Natural killer cell treated with Interleukin-12 subunit alpha and Interleukin-12 subunit beta and Interleukin-15 and Interleukin-18, amount 100 ng/mL, for 72 hours (primary cell): ENCODE measurements around the gene PRKCH. TPM values are rescaled to one million over a fixed set of nuclear protein-coding genes. Genes with fewer than 3 reads are reported as not detected.

ENCODE experiments used
- ATAC-seq, 2 donors: fragments of 150-1000 bp; cut with Tn5 transposase in 1 of 2; sonication (Bioruptor Pico), chemical (Tn5 transposase) in 1 of 2; 2 replicates each; pipeline ENCODE4 v1.10.0; 2021
- DNase-seq: peaks from one replicate; pipeline ENCODE4 v3.0.0; 2022; ENCODE audit warnings: low spot score
- H3K27ac Mint-ChIP-seq, 2 donors: 1 replicate in 1 of 2; 2 replicates in 1 of 2; pipeline ENCODE4 v1.8.0; 2022; ENCODE audit warnings: mixed read lengths in 2 of 2, mild to moderate bottlenecking in 1 of 2, moderate library complexity in 1 of 2
- H3K27me3 Mint-ChIP-seq, 2 donors: 1 replicate in 1 of 2; 2 replicates in 1 of 2; pipeline ENCODE4 v1.8.0; 2022; ENCODE audit warnings: mixed read lengths in 2 of 2
- H3K36me3 Mint-ChIP-seq: one replicate; pipeline ENCODE4 v1.8.0; 2022; ENCODE audit warnings: mixed read lengths
- H3K4me1 Mint-ChIP-seq, 2 donors: 1 replicate in 1 of 2; 2 replicates in 1 of 2; pipeline ENCODE4 v1.8.0; 2022; ENCODE audit warnings: low read depth in 2 of 2, mixed read lengths in 2 of 2, mild to moderate bottlenecking in 1 of 2
- H3K4me3 Mint-ChIP-seq: one replicate; pipeline ENCODE4 v1.8.0; 2022; ENCODE audit warnings: mixed read lengths
- H3K9me3 Mint-ChIP-seq: 2 replicates; pipeline ENCODE4 v1.8.0; 2022; ENCODE audit warnings: mixed read lengths
- total RNA-seq, 2 donors: library from RNA; stranded (reverse); gene quantifications; one replicate each; pipeline ENCODE4 v1.2.3, GENCODE V29; 2022

The PRKCH gene
- total RNA-seq, 2 donors from 2014 or later, result 182 to 216 TPM

DNA sequence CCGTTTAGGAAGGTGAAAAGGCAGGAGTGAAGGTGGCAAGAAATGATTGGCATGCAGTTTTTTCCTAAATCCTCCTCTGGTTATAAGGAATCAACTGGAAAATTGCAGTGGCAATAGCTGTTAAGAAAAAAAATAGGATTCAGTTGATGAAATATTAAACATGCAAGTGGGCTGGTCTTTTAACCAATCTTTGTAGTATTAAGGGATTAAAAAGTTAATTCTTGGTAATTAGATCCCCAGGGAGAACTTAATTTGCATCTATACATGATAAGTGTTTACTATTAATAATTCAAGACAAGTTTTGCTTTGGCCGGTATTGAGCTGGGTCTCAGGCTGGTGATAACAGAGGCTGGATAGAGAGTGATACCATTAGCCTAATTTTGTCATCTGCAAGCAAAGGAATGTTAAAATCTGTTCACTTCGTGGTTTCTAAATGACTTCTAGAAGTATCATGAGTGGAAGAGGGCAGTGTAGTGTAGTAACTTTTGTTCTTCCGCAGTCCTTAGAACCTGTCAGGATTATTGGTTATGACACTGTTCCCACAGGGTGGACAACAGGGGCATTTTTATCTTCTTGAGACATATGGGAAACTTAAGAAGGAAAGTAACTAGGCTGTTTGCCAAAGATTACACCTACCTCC, 118.5 kb downstream of the PRKCH start:
- Mint-ChIP-seq H3K9me3 (no peaks in the 10 kb centered on the region), H3K4me1 (peaks cover 72 to 87% of the 10 kb centered on the region in 2 donors), H3K4me3 (peak overlapping the region; percentile 96), H3K27ac (peak overlapping the region; percentile 86 to 91), H3K36me3 (peaks cover 8% of the 10 kb centered on the region), H3K27me3 (no peaks in the 10 kb centered on the region)
- ATAC-seq (peak; percentile 42 to 48), DNase-seq (no peak)

DNA sequence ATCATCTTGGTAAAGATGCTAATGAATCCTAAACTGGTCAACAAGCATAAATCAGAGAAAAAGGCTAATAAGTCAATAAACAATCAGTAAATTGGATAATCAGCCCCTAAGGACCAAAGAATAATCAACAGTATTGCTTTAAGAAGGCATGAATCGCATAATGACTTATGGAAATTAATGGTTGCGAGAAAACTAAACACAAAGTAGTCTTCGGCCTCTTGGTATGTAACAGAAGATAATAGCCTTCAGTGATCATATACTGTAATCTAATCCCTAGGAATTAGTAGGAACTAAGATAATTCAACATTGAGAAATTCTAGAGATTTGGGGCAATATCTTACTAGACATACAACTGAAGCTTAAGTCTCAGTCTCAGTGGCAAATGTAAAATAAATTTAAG, 122.1 kb downstream of the PRKCH start:
- Mint-ChIP-seq H3K36me3 (peaks cover 14% of the 10 kb centered on the region), H3K27me3 (no peaks in the 10 kb centered on the region)

DNA sequence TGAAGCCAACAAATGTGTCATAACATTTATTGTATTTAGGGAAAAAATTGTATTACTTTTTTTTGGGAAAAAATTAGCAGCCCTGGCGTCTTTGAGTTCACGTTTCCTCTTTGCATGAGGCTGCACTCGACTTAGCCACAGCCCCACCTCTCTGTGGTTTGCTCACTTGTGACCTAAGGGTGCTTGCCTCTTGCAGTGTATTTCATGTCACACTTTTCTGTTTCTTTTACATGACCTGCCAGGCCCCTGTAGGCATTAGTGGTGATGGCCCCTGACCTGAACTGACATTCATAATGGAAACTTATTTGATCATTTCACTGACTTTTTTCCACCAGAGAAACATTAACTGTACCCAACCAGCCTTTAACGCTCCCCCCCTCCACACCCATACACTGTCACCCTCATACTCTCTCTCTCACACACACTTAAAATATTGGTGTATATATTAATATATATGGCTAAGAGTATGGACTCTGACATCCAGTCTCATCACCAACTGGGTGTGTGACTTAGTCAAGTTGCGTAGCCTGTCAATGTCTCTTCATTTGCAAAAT, 122.9 kb downstream of the PRKCH start:
- H3K27ac Mint-ChIP-seq, result peak overlapping the region; percentile 88 to 94
- H3K27me3 Mint-ChIP-seq, result no peaks in the 10 kb centered on the region
- peaks cover 15% of the 10 kb centered on the region for H3K36me3 Mint-ChIP-seq
- DNase-seq, result peak; percentile 85
- ATAC-seq, result peak; percentile 95 to 97
- H3K4me3 Mint-ChIP-seq, result peak overlapping the region; percentile 58
- H3K9me3 Mint-ChIP-seq, result no peaks in the 10 kb centered on the region
- H3K4me1 Mint-ChIP-seq, result peaks cover 76 to 92% of the 10 kb centered on the region in 2 donors

More for the DNA sequence above, 122.1 kb downstream of the PRKCH start:
- H3K27ac Mint-ChIP-seq, result peak overlapping the region; percentile 88 to 94
- no peak for DNase-seq
- H3K9me3 Mint-ChIP-seq, result no peaks in the 10 kb centered on the region
- H3K4me3 Mint-ChIP-seq, result peak overlapping the region; percentile 58
- H3K4me1 Mint-ChIP-seq, result peaks cover 76 to 92% of the 10 kb centered on the region in 2 donors
- ATAC-seq, result no peak

DNA sequence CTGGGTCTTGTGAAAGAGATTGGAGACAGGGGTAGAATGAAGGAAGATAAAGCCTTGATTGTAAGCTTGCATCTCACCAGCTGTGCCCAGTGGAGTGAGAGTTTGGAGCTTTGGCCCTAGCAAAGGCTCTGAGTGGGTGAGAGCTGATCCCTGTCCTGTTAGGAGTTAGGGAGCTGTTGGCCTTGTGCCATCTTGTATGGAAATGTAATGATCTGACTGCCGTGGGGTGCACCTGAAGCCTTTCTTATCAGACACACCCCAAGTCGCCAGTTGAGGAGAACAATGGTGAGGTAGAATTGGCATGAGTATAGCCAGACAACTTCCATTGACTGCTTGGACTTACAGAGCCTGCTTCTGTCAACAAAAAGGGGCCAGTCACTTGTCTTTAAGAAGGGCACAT, 130.1 kb downstream of the PRKCH start:
- Mint-ChIP-seq H3K4me1 (peaks cover 86 to 89% of the 10 kb centered on the region in 2 donors), H3K27ac (peak overlapping the region; percentile 88 to 94), H3K27me3 (no peaks in the 10 kb centered on the region), H3K4me3 (peak overlapping the region; percentile 72), H3K36me3 (peaks cover 40% of the 10 kb centered on the region), H3K9me3 (no peaks in the 10 kb centered on the region)
- DNase-seq, result no peak
- no peak for ATAC-seq

DNA sequence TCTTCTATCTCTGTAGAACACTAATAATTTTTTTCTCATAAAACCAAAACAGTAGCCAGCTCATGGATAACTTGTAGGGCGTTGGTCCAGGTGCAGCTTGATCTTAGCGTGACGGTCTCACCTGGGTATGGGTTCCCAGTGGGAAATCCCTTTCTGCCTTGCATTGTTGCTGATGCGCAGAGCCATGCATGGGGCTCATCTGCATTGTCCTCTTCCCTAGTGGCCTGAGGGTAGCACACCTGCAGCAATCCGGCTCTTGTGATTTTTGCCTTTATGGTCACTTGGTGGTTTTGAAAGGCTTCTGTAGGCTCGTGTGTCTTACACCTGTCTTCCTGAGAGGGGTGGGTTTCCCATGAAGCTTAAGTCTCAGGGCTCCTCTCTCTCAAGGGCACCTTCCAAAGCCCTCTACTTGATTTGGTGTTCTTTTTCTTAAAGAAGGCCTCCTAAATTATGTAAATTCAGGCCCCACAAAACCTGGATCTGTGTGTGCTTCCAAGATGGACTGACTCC, 130.6 kb downstream of the PRKCH start:
- Mint-ChIP-seq H3K27ac (peak overlapping the region; percentile 88 to 94), H3K27me3 (no peaks in the 10 kb centered on the region), H3K4me1 (peaks cover 87 to 89% of the 10 kb centered on the region in 2 donors), H3K36me3 (peaks cover 44% of the 10 kb centered on the region), H3K4me3 (peak overlapping the region; percentile 72), H3K9me3 (no peaks in the 10 kb centered on the region)
- no peak for ATAC-seq
- DNase-seq, result no peak

DNA sequence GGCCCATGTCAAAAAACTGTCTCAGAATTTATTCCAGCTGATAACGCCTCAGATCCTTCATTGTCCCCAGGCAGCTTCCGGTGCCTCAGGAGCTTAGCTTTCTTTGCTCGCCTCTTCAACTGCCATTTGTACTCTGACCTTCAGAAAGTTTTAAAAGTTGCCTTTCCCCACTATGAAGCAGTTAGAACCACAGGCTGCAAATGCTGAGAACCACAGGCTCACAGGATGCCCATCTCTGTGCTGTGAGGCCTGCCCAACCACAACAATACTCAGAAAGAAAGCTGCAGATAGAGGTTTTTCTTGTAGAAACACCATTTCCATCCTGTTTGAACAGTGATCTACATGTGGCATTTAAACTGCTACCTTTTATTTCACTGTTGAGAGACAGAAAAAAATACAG, 131.1 kb downstream of the PRKCH start:
- DNase-seq (peak; percentile 83), ATAC-seq (peak; percentile 95 to 97)
- Mint-ChIP-seq H3K4me3 (peak overlapping the region; percentile 72), H3K9me3 (no peaks in the 10 kb centered on the region), H3K27me3 (no peaks in the 10 kb centered on the region), H3K36me3 (peaks cover 49% of the 10 kb centered on the region), H3K27ac (peak overlapping the region; percentile 88 to 94), H3K4me1 (peaks cover 87 to 89% of the 10 kb centered on the region in 2 donors)

DNA sequence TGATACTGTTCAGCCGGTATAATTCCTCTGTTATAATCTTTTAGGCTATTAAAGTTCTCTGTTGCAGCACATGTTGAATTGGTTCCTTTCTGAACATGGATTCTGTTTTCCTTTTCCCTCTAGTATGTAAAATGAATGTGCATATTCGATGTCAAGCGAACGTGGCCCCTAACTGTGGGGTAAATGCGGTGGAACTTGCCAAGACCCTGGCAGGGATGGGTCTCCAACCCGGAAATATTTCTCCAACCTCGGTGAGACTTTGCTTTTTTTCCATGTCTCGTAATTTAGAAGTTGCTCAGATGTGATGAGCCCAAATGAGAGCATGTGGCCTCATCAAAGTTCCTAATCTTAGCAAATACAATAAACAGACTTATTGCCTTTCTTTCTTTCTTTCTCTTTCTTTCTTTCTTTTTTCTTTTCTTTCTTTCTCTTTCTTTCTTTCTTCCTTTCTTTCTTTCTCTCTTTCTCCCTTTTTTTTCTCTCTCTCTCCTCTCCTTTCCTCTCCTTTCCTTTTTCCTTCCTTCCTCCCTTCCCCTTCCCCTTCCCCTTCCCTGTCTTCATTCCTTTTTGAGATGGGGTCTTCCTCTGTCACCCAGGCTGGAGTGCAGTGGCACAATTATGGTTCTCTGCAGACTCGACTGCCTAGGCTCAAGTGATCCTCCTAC, 131.9 kb downstream of the PRKCH start:
- H3K36me3 Mint-ChIP-seq, result peaks cover 51% of the 10 kb centered on the region
- H3K9me3 Mint-ChIP-seq, result no peaks in the 10 kb centered on the region
- H3K27me3 Mint-ChIP-seq, result no peaks in the 10 kb centered on the region
- DNase-seq, result no peak
- no peak for ATAC-seq
- H3K27ac Mint-ChIP-seq, result peak overlapping the region; percentile 88 to 94
- peak overlapping the region; percentile 72 for H3K4me3 Mint-ChIP-seq
- peaks cover 87 to 88% of the 10 kb centered on the region in 2 donors for H3K4me1 Mint-ChIP-seq

DNA sequence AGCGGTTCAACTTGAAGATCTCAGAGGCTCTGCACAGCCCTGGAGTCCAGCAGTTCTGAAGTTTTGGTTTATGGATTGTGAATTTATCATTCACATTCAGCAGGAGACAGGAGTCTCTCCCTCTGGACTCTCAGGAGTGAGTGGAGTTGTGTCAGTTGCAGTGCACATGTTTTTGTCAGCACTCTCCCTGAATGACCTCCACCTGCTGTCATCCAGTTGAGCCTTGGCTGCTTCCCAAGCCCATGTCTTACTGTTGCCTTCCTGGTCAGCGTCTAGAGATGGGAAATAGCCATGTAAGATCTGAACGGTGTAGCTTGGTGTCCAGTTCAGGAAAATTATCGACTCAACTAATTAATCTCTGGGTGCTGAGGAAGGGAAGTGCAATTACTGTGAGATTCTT, 133.2 kb downstream of the PRKCH start:
- no peaks in the 10 kb centered on the region for H3K27me3 Mint-ChIP-seq
- H3K4me3 Mint-ChIP-seq, result peak overlapping the region; percentile 72
- H3K9me3 Mint-ChIP-seq, result no peaks in the 10 kb centered on the region
- no peak for DNase-seq
- peaks cover 59% of the 10 kb centered on the region for H3K36me3 Mint-ChIP-seq
- peak overlapping the region; percentile 88 to 94 for H3K27ac Mint-ChIP-seq
- peaks cover 87% of the 10 kb centered on the region in 2 donors for H3K4me1 Mint-ChIP-seq
- ATAC-seq, result no peak

DNA sequence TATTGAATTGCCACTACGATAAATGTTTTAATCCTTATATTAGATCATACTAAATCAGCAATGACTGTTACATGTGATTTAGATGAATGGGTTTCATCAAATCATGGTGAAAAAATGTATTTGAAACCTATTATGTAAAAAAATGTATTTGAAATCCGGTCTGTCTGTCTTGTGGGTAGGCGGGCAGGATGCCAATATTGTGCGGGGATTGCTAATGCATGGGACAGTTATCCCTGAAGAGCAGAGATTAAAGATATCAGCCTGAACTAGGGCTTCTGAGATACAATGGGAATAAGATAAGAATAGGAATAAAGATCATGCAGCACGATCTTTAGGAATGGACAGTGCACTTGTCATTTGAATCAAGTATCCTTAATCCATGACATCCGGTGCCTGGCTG, 134.0 kb downstream of the PRKCH start:
- peaks cover 2% of the 10 kb centered on the region for H3K9me3 Mint-ChIP-seq
- no peak for ATAC-seq

DNA sequence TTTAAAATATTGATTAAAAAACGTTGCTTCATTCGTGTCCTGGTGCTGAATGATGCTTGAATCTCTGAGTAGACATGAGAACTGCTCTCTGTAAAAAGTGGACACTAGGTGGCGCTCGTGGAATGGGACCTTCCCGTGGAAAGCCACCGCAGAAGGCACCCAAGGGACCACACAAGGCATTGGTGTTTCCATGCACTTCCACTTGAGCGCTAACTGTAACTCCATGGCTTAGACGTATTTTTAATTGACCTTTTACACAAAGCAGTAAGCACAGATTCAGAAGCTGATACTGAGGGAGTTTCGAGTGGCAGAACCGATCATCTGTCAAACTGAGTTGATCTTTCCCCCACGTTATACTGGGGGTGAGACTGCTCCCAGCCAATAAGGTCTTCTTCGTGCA, 135.3 kb downstream of the PRKCH start:
- peak in 1 of 2 donors; percentile 63 for ATAC-seq

More for the DNA sequence above, 134.0 kb downstream of the PRKCH start:
- H3K27me3 Mint-ChIP-seq, result no peaks in the 10 kb centered on the region
- H3K36me3 Mint-ChIP-seq, result peaks cover 56% of the 10 kb centered on the region
- peaks cover 79 to 82% of the 10 kb centered on the region in 2 donors for H3K4me1 Mint-ChIP-seq
- H3K4me3 Mint-ChIP-seq, result peak overlapping the region; percentile 40
- DNase-seq, result no peak
- peak overlapping the region; percentile 88 to 94 for H3K27ac Mint-ChIP-seq

DNA sequence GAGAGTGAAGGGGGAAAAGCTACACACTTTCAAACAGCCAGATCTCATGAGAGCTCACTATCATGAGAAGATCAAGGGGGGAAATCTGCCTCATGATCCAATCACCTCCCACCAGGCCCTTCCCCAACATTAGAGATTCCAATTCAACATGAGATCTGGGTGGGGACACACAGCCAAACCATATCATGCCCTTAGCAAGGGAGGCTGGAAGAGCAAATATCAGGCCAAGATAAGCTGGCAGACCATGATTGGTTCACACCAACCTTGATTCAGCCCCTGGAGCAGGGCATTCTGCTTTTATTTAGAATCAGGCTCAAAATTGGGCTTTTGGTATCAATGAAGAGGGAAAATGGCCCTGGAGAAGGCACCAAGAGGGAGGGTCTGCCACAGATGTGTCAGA, 137.4 kb downstream of the PRKCH start:
- Mint-ChIP-seq H3K4me3 (no peak overlapping the region), H3K27ac (peak overlapping the region; percentile 88 to 94), H3K36me3 (peaks cover 49% of the 10 kb centered on the region), H3K9me3 (peaks cover 2% of the 10 kb centered on the region), H3K27me3 (no peaks in the 10 kb centered on the region), H3K4me1 (peaks cover 74 to 77% of the 10 kb centered on the region in 2 donors)
- ATAC-seq (no peak), DNase-seq (no peak)

More for the DNA sequence above, 135.3 kb downstream of the PRKCH start:
- H3K27ac Mint-ChIP-seq, result peak overlapping the region; percentile 88 to 94
- H3K4me3 Mint-ChIP-seq, result no peak overlapping the region
- peaks cover 76 to 79% of the 10 kb centered on the region in 2 donors for H3K4me1 Mint-ChIP-seq
- DNase-seq, result peak; percentile 87
- no peaks in the 10 kb centered on the region for H3K27me3 Mint-ChIP-seq
- peaks cover 2% of the 10 kb centered on the region for H3K9me3 Mint-ChIP-seq
- peaks cover 50% of the 10 kb centered on the region for H3K36me3 Mint-ChIP-seq

DNA sequence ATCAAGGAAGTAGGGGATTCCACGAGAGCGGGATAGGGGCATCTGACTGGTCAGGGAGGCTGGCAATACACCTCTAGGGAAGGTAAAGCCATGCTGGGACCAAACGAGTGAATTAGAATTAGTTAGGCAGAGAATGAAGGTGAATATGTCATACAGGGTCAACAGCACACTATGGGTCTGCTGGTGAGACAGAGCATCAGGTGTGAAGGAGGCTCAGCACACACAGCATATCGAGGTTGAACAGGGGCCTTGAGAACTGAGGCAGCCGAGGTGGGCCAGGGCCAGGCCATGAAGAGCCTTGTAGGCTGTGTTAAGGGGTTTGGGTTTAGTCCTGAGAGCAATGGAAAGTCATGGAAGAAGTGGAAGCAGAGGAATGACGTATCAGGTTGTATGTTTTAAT, 137.8 kb downstream of the PRKCH start:
- Mint-ChIP-seq H3K36me3 (peaks cover 54% of the 10 kb centered on the region), H3K4me1 (peaks cover 78 to 79% of the 10 kb centered on the region in 2 donors), H3K27me3 (no peaks in the 10 kb centered on the region), H3K4me3 (no peak overlapping the region), H3K27ac (peak overlapping the region; percentile 88 to 94), H3K9me3 (peaks cover 2% of the 10 kb centered on the region)
- ATAC-seq (no peak), DNase-seq (no peak)

DNA sequence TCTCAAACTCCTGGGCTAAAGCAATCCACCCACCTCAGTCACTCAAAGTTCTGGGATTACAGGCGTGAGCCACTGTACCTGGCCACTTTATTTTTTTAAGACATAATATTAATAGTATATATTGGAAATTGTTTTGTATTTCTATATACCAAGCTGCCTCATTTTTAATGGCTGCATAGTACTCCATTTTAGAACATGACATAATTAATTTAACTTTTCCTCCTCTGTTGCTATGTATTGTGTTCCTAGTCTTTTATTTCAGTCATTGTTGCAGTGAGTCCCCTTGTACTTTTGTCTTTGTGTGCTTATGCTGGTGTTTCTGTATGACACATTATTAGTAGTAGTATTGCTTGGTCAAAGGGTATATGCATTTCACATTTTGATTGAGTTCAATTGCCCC, 138.7 kb downstream of the PRKCH start:
- Mint-ChIP-seq H3K4me3 (no peak overlapping the region), H3K9me3 (peaks cover 5% of the 10 kb centered on the region), H3K27me3 (no peaks in the 10 kb centered on the region), H3K36me3 (peaks cover 62% of the 10 kb centered on the region), H3K27ac (no peak overlapping the region), H3K4me1 (peaks cover 78 to 80% of the 10 kb centered on the region in 2 donors)
- DNase-seq (no peak), ATAC-seq (no peak)
